ENCODE results near the gene PRDM1. TPM values are rescaled to one million over a fixed set of nuclear protein-coding genes. Genes with fewer than 3 reads are reported as not detected.

The PRDM1 gene
- total RNA-seq, 1 donor from 2014 or later = 1.6 TPM

GRCh38 chr6:106122306-106122918, 36.3 kb downstream of the PRDM1 start:
- Histone ChIP-seq H3K27me3 (ENCODE audit: control insufficient read depth in 3 of 3, insufficient read depth in 3 of 3, low read length in 3 of 3) (peaks cover 0 to 2% (median 0%) of the 10 kb centered on the region in 3 donors), H3K4me3 (ENCODE audit: low read length in 3 of 3) (no peak overlapping the region)

GRCh38 chr6:106122938-106123656, 37.0 kb downstream of the PRDM1 start:
- Histone ChIP-seq H3K4me1 (ENCODE audit: control insufficient read depth in 3 of 3, insufficient read depth in 3 of 3, low read length in 3 of 3) (no peaks in the 10 kb centered on the region), H3K4me3 (ENCODE audit: low read length in 3 of 3) (no peak overlapping the region), H3K27me3 (ENCODE audit: control insufficient read depth in 3 of 3, insufficient read depth in 3 of 3, low read length in 3 of 3) (peaks cover 0 to 2% (median 0%) of the 10 kb centered on the region in 3 donors), H3K9ac (ENCODE audit: low read depth in 1 of 3, low read length in 3 of 3) (no peak overlapping the region), H3K36me3 (ENCODE audit: control insufficient read depth in 3 of 3, insufficient read depth in 3 of 3, low read length in 3 of 3) (no peaks in the 10 kb centered on the region), H3K27ac (ENCODE audit: low read depth, low read length) (no peak overlapping the region), H3K9me3 (ENCODE audit: control insufficient read depth in 3 of 3, low read length in 3 of 3) (no peaks in the 10 kb centered on the region)

More at GRCh38 chr6:106122306-106122918, 36.3 kb downstream of the PRDM1 start:
- Histone ChIP-seq H3K36me3 (ENCODE audit: control insufficient read depth in 3 of 3, insufficient read depth in 3 of 3, low read length in 3 of 3) (no peaks in the 10 kb centered on the region), H3K27ac (ENCODE audit: low read depth, low read length) (no peak overlapping the region), H3K4me1 (ENCODE audit: control insufficient read depth in 3 of 3, insufficient read depth in 3 of 3, low read length in 3 of 3) (no peaks in the 10 kb centered on the region), H3K9me3 (ENCODE audit: control insufficient read depth in 3 of 3, low read length in 3 of 3) (no peaks in the 10 kb centered on the region), H3K9ac (ENCODE audit: low read depth in 1 of 3, low read length in 3 of 3) (no peak overlapping the region)

GRCh38 chr6:106124015-106124414, 37.9 kb downstream of the PRDM1 start:
- H3K4me3 ChIP-seq (ENCODE audit: low read length in 3 of 3) = no peak overlapping the region
- H3K27ac ChIP-seq (ENCODE audit: low read depth, low read length) = no peak overlapping the region
- no peak overlapping the region for H3K9ac ChIP-seq (ENCODE audit: low read depth in 1 of 3, low read length in 3 of 3)
- no peaks in the 10 kb centered on the region for H3K36me3 ChIP-seq (ENCODE audit: control insufficient read depth in 3 of 3, insufficient read depth in 3 of 3, low read length in 3 of 3)
- H3K4me1 ChIP-seq (ENCODE audit: control insufficient read depth in 3 of 3, insufficient read depth in 3 of 3, low read length in 3 of 3) = no peaks in the 10 kb centered on the region
- peaks cover 0 to 2% (median 0%) of the 10 kb centered on the region in 3 donors for H3K27me3 ChIP-seq (ENCODE audit: control insufficient read depth in 3 of 3, insufficient read depth in 3 of 3, low read length in 3 of 3)
- H3K9me3 ChIP-seq (ENCODE audit: control insufficient read depth in 3 of 3, low read length in 3 of 3) = no peaks in the 10 kb centered on the region

GRCh38 chr6:106124437-106125430, 38.6 kb downstream of the PRDM1 start:
- H3K36me3 ChIP-seq (ENCODE audit: control insufficient read depth in 3 of 3, insufficient read depth in 3 of 3, low read length in 3 of 3) = no peaks in the 10 kb centered on the region
- H3K9me3 ChIP-seq (ENCODE audit: control insufficient read depth in 3 of 3, low read length in 3 of 3) = no peaks in the 10 kb centered on the region
- H3K27ac ChIP-seq (ENCODE audit: low read depth, low read length) = no peak overlapping the region
- H3K27me3 ChIP-seq (ENCODE audit: control insufficient read depth in 3 of 3, insufficient read depth in 3 of 3, low read length in 3 of 3) = peaks cover 0 to 2% (median 0%) of the 10 kb centered on the region in 3 donors
- no peak overlapping the region for H3K4me3 ChIP-seq (ENCODE audit: low read length in 3 of 3)
- no peak overlapping the region for H3K9ac ChIP-seq (ENCODE audit: low read depth in 1 of 3, low read length in 3 of 3)
- H3K4me1 ChIP-seq (ENCODE audit: control insufficient read depth in 3 of 3, insufficient read depth in 3 of 3, low read length in 3 of 3) = no peaks in the 10 kb centered on the region

GRCh38 chr6:106125925-106126435, 39.8 kb downstream of the PRDM1 start:
- no peak overlapping the region for H3K4me3 ChIP-seq (ENCODE audit: low read length in 3 of 3)
- H3K27me3 ChIP-seq (ENCODE audit: control insufficient read depth in 3 of 3, insufficient read depth in 3 of 3, low read length in 3 of 3) = peaks cover 0 to 2% (median 0%) of the 10 kb centered on the region in 3 donors
- no peaks in the 10 kb centered on the region for H3K9me3 ChIP-seq (ENCODE audit: control insufficient read depth in 3 of 3, low read length in 3 of 3)
- no peak overlapping the region for H3K9ac ChIP-seq (ENCODE audit: low read depth in 1 of 3, low read length in 3 of 3)
- H3K36me3 ChIP-seq (ENCODE audit: control insufficient read depth in 3 of 3, insufficient read depth in 3 of 3, low read length in 3 of 3) = no peaks in the 10 kb centered on the region
- H3K4me1 ChIP-seq (ENCODE audit: control insufficient read depth in 3 of 3, insufficient read depth in 3 of 3, low read length in 3 of 3) = no peaks in the 10 kb centered on the region
- H3K27ac ChIP-seq (ENCODE audit: low read depth, low read length) = no peak overlapping the region

- H3K4me3 ChIP-seq (ENCODE audit: low read length in 3 of 3) = no peak overlapping the region
Observed at GRCh38 chr6:106126482-106126881, 40.3 kb downstream of the PRDM1 start.

GRCh38 chr6:106128981-106129781, 43.0 kb downstream of the PRDM1 start:
- Histone ChIP-seq H3K9me3 (ENCODE audit: control insufficient read depth in 3 of 3, low read length in 3 of 3) (no peaks in the 10 kb centered on the region), H3K4me1 (ENCODE audit: control insufficient read depth in 3 of 3, insufficient read depth in 3 of 3, low read length in 3 of 3) (no peaks in the 10 kb centered on the region), H3K9ac (ENCODE audit: low read depth in 1 of 3, low read length in 3 of 3) (peak overlapping the region in 1 of 3 donors; percentile 7), H3K27ac (ENCODE audit: low read depth, low read length) (no peak overlapping the region), H3K36me3 (ENCODE audit: control insufficient read depth in 3 of 3, insufficient read depth in 3 of 3, low read length in 3 of 3) (no peaks in the 10 kb centered on the region), H3K4me3 (ENCODE audit: low read length in 3 of 3) (no peak overlapping the region), H3K27me3 (ENCODE audit: control insufficient read depth in 3 of 3, insufficient read depth in 3 of 3, low read length in 3 of 3) (peaks cover 0 to 2% (median 0%) of the 10 kb centered on the region in 3 donors)

More at GRCh38 chr6:106126482-106126881, 40.3 kb downstream of the PRDM1 start:
- peaks cover 0 to 2% (median 0%) of the 10 kb centered on the region in 3 donors for H3K27me3 ChIP-seq (ENCODE audit: control insufficient read depth in 3 of 3, insufficient read depth in 3 of 3, low read length in 3 of 3)
- H3K4me1 ChIP-seq (ENCODE audit: control insufficient read depth in 3 of 3, insufficient read depth in 3 of 3, low read length in 3 of 3) = no peaks in the 10 kb centered on the region
- no peaks in the 10 kb centered on the region for H3K9me3 ChIP-seq (ENCODE audit: control insufficient read depth in 3 of 3, low read length in 3 of 3)
- no peak overlapping the region for H3K27ac ChIP-seq (ENCODE audit: low read depth, low read length)
- H3K36me3 ChIP-seq (ENCODE audit: control insufficient read depth in 3 of 3, insufficient read depth in 3 of 3, low read length in 3 of 3) = no peaks in the 10 kb centered on the region
- no peak overlapping the region for H3K9ac ChIP-seq (ENCODE audit: low read depth in 1 of 3, low read length in 3 of 3)

GRCh38 chr6:106132153-106132698, 46.1 kb downstream of the PRDM1 start:
- Histone ChIP-seq H3K36me3 (ENCODE audit: control insufficient read depth in 3 of 3, insufficient read depth in 3 of 3, low read length in 3 of 3) (no peaks in the 10 kb centered on the region), H3K9ac (ENCODE audit: low read depth in 1 of 3, low read length in 3 of 3) (no peak overlapping the region), H3K27me3 (ENCODE audit: control insufficient read depth in 3 of 3, insufficient read depth in 3 of 3, low read length in 3 of 3) (no peaks in the 10 kb centered on the region), H3K27ac (ENCODE audit: low read depth, low read length) (no peak overlapping the region), H3K4me3 (ENCODE audit: low read length in 3 of 3) (no peak overlapping the region), H3K9me3 (ENCODE audit: control insufficient read depth in 3 of 3, low read length in 3 of 3) (no peaks in the 10 kb centered on the region), H3K4me1 (ENCODE audit: control insufficient read depth in 3 of 3, insufficient read depth in 3 of 3, low read length in 3 of 3) (peaks cover 0 to 14% (median 5%) of the 10 kb centered on the region in 3 donors)

- H3K4me1 ChIP-seq (ENCODE audit: control insufficient read depth in 3 of 3, insufficient read depth in 3 of 3, low read length in 3 of 3) = peaks cover 0 to 14% (median 5%) of the 10 kb centered on the region in 3 donors
- H3K36me3 ChIP-seq (ENCODE audit: control insufficient read depth in 3 of 3, insufficient read depth in 3 of 3, low read length in 3 of 3) = no peaks in the 10 kb centered on the region
- H3K27me3 ChIP-seq (ENCODE audit: control insufficient read depth in 3 of 3, insufficient read depth in 3 of 3, low read length in 3 of 3) = no peaks in the 10 kb centered on the region
- H3K27ac ChIP-seq (ENCODE audit: low read depth, low read length) = no peak overlapping the region
- no peaks in the 10 kb centered on the region for H3K9me3 ChIP-seq (ENCODE audit: control insufficient read depth in 3 of 3, low read length in 3 of 3)
- no peak overlapping the region for H3K4me3 ChIP-seq (ENCODE audit: low read length in 3 of 3)
- H3K9ac ChIP-seq (ENCODE audit: low read depth in 1 of 3, low read length in 3 of 3) = no peak overlapping the region
Observed at GRCh38 chr6:106133040-106133439, 46.9 kb downstream of the PRDM1 start.
